ENCODE data around the gene STRN4.

Gene STRN4

GRCh38 chr19:46746281-46747057, at the start of gene STRN4:
Gene STRN4, minus strand, starts transcription at chr19:46746450. Its CDS starts 20 bp downstream, at chr19:46746430.
- peak within 1 kb of the TSS; percentile 97 for H3K27ac ChIP-seq
- TF ChIP-seq CTCF (conservative IDR thresholded peaks at IDR 0.05), result no peak

GRCh38 chr19:46791944-46792343, 45.7 kb upstream of the STRN4 start:
- H3K27ac ChIP-seq, result peak overlapping the region; percentile 55
- TF ChIP-seq CTCF (conservative IDR thresholded peaks at IDR 0.05), result no peak

- no peak overlapping the region for H3K27ac ChIP-seq
- no peak for TF ChIP-seq CTCF (conservative IDR thresholded peaks at IDR 0.05)
Observed at GRCh38 chr19:46789371-46789770, 43.1 kb upstream of the STRN4 start.

GRCh38 chr19:46788968-46789338, 42.7 kb upstream of the STRN4 start:
- TF ChIP-seq CTCF (conservative IDR thresholded peaks at IDR 0.05), result no peak
- peak overlapping the region; percentile 89; the same call in 1 of the 2 replicates for H3K27ac ChIP-seq

GRCh38 chr19:46788262-46788967, 42.2 kb upstream of the STRN4 start, which contains the start of gene SLC1A5:
Gene SLC1A5, minus strand, starts transcription at chr19:46788594. Its CDS starts 629 bp downstream, at chr19:46787965.
- H3K27ac ChIP-seq, result peak within 1 kb of the TSS; percentile 89
- no peak; the same call in 1 of the 2 replicates for TF ChIP-seq CTCF (conservative IDR thresholded peaks at IDR 0.05)

- peak overlapping the region; percentile 89 for H3K27ac ChIP-seq
- TF ChIP-seq CTCF (conservative IDR thresholded peaks at IDR 0.05), result no peak
Observed at GRCh38 chr19:46787331-46788261, 41.3 kb upstream of the STRN4 start.

GRCh38 chr19:46787040-46787330, 40.7 kb upstream of the STRN4 start:
- no peak for TF ChIP-seq CTCF (conservative IDR thresholded peaks at IDR 0.05)
- H3K27ac ChIP-seq, result peak overlapping the region; percentile 89
